BLaER1 treated with 17β-estradiol and CSF1 and Interleukin-3, amounts not matched to agents 10 nM and 100 nM (cell line): Measurements from ENCODE around the gene CD8A.

ENCODE experiments used
- H3K27ac ChIP-seq, 11 experiments: shearing (Covaris generic); formaldehyde crosslinking; 2 replicates each; pipeline ENCODE4 v1.8.1; 2022
- H3K27me3 ChIP-seq, 11 experiments: shearing (Covaris generic); formaldehyde crosslinking; 2 replicates each; pipeline ENCODE4 v1.8.1; 2022
- H3K36me3 ChIP-seq, 11 experiments: shearing (Covaris generic); formaldehyde crosslinking; 2 replicates each; pipeline ENCODE4 v1.8.1; 2022
- H3K4me1 ChIP-seq, 10 experiments: shearing (Covaris generic); formaldehyde crosslinking; 2 replicates each; pipeline ENCODE4 v1.8.1; 2022
- H3K4me2 ChIP-seq, 11 experiments: shearing (Covaris generic); formaldehyde crosslinking; 2 replicates each; pipeline ENCODE4 v1.8.1; 2022
- H3K4me3 ChIP-seq, 10 experiments: shearing (Covaris generic); formaldehyde crosslinking; 2 replicates each; pipeline ENCODE4 v1.8.1; 2022
- H3K9ac ChIP-seq, 11 experiments: shearing (Covaris generic); formaldehyde crosslinking; 2 replicates each; pipeline ENCODE4 v1.8.1; 2022
- H3K9me3 ChIP-seq, 11 experiments: shearing (Covaris generic); formaldehyde crosslinking; replicated peaks in 1 of 11; 2 replicates each; pipeline ENCODE4 v1.8.1; 2022
- H4K20me1 ChIP-seq, 11 experiments: shearing (Covaris generic); formaldehyde crosslinking; 2 replicates each; pipeline ENCODE4 v1.8.1; 2022
- Cebpa-rat ChIP-seq, 11 experiments: shearing (Covaris generic); IDR thresholded peaks; 2 replicates each; pipeline ENCODE4 v1.8.1; 2022

Gene CD8A

GRCh38 chr2:86831537-86831936 lies 40.8 kb upstream of the CD8A start:
- no peak overlapping the region for H3K4me3 ChIP-seq
- peaks cover under 1 to 11% (median 7%) of the 10 kb centered on the region in 11 experiments; a peak in 19 of 22 replicates for H3K27me3 ChIP-seq
- no peak for TF ChIP-seq Cebpa-rat (IDR thresholded peaks at IDR 0.05)
- no peaks in the 10 kb centered on the region for H3K36me3 ChIP-seq
- H3K4me2 ChIP-seq, result peak overlapping the region in 3 of 11 experiments; percentile 1 to 9 (median 4); a peak in 2 of 22 replicates
- H3K4me1 ChIP-seq, result peaks cover 0 to 10% (median 5%) of the 10 kb centered on the region in 10 experiments; a peak in 15 of 20 replicates
- no peak overlapping the region for H3K27ac ChIP-seq
- peak overlapping the region in 1 of 11 experiments; percentile 1; a peak in 1 of 22 replicates for H3K9ac ChIP-seq
- no peaks in the 10 kb centered on the region for H4K20me1 ChIP-seq
- H3K9me3 ChIP-seq, result no peaks in the 10 kb centered on the region

GRCh38 chr2:86826951-86827350 lies 36.2 kb upstream of the CD8A start:
- Histone ChIP-seq H3K4me2 (no peak overlapping the region), H3K27ac (no peak overlapping the region), H3K4me1 (peaks cover 13 to 23% (median 19%) of the 10 kb centered on the region in 10 experiments; a peak in 18 of 20 replicates), H3K36me3 (no peaks in the 10 kb centered on the region), H3K27me3 (peaks cover 19 to 43% (median 36%) of the 10 kb centered on the region in 11 experiments), H3K9me3 (peaks cover 5 to 16% (median 11%) of the 10 kb centered on the region in 11 experiments; a peak in 19 of 22 replicates), H3K4me3 (no peak overlapping the region), H3K9ac (no peak overlapping the region), H4K20me1 (peaks cover 0 to 17% (median 0%) of the 10 kb centered on the region in 11 experiments; a peak in 5 of 22 replicates)
- no peak for TF ChIP-seq Cebpa-rat (IDR thresholded peaks at IDR 0.05)

- peaks cover 19 to 43% (median 36%) of the 10 kb centered on the region in 11 experiments for H3K27me3 ChIP-seq
- TF ChIP-seq Cebpa-rat (IDR thresholded peaks at IDR 0.05), result no peak
- H3K4me3 ChIP-seq, result no peak overlapping the region
- peaks cover 0 to 17% (median 0%) of the 10 kb centered on the region in 11 experiments; a peak in 5 of 22 replicates for H4K20me1 ChIP-seq
- peak overlapping the region; percentile 31 to 90 (median 74); a peak in 21 of 22 replicates for H3K4me2 ChIP-seq
- H3K4me1 ChIP-seq, result peaks cover 13 to 23% (median 19%) of the 10 kb centered on the region in 10 experiments; a peak in 18 of 20 replicates
- H3K36me3 ChIP-seq, result no peaks in the 10 kb centered on the region
- peaks cover 5 to 23% (median 15%) of the 10 kb centered on the region in 11 experiments; a peak in 19 of 22 replicates for H3K9me3 ChIP-seq
- H3K9ac ChIP-seq, result no peak overlapping the region
- no peak overlapping the region for H3K27ac ChIP-seq
Observed at GRCh38 chr2:86825693-86826381, 35.1 kb upstream of the CD8A start.

- Histone ChIP-seq H3K9ac (no peak overlapping the region), H3K27ac (no peak overlapping the region), H3K4me2 (peak overlapping the region in 10 of 11 experiments; percentile 51 to 90 (median 78); a peak in 21 of 22 replicates), H4K20me1 (peaks cover 0 to 17% (median 0%) of the 10 kb centered on the region in 11 experiments; a peak in 5 of 22 replicates), H3K4me1 (peaks cover 13 to 23% (median 19%) of the 10 kb centered on the region in 10 experiments; a peak in 18 of 20 replicates), H3K4me3 (no peak overlapping the region), H3K36me3 (no peaks in the 10 kb centered on the region), H3K9me3 (peaks cover 5 to 23% (median 15%) of the 10 kb centered on the region in 11 experiments; a peak in 19 of 22 replicates), H3K27me3 (peaks cover 19 to 43% (median 36%) of the 10 kb centered on the region in 11 experiments)
- TF ChIP-seq Cebpa-rat (IDR thresholded peaks at IDR 0.05), result no peak
Observed at GRCh38 chr2:86825036-86825692, 34.5 kb upstream of the CD8A start.

GRCh38 chr2:86822668-86823345 lies 32.1 kb upstream of the CD8A start:
- Histone ChIP-seq H3K27ac (no peak overlapping the region), H3K4me3 (no peak overlapping the region), H4K20me1 (peaks cover 0 to 17% (median 0%) of the 10 kb centered on the region in 11 experiments; a peak in 5 of 22 replicates), H3K4me1 (peaks cover 13 to 23% (median 19%) of the 10 kb centered on the region in 10 experiments; a peak in 18 of 20 replicates), H3K4me2 (no peak overlapping the region), H3K9me3 (peaks cover 5 to 23% (median 15%) of the 10 kb centered on the region in 11 experiments; a peak in 19 of 22 replicates), H3K9ac (no peak overlapping the region), H3K27me3 (peaks cover 19 to 43% (median 36%) of the 10 kb centered on the region in 11 experiments), H3K36me3 (no peaks in the 10 kb centered on the region)
- no peak for TF ChIP-seq Cebpa-rat (IDR thresholded peaks at IDR 0.05)

GRCh38 chr2:86821842-86822241 lies 31.1 kb upstream of the CD8A start:
- Histone ChIP-seq H4K20me1 (peaks cover 0 to 17% (median 0%) of the 10 kb centered on the region in 11 experiments; a peak in 5 of 22 replicates), H3K9me3 (peaks cover 5 to 23% (median 15%) of the 10 kb centered on the region in 11 experiments; a peak in 19 of 22 replicates), H3K27me3 (peaks cover 19 to 36% (median 31%) of the 10 kb centered on the region in 11 experiments), H3K27ac (no peak overlapping the region), H3K4me1 (peaks cover 13 to 23% (median 19%) of the 10 kb centered on the region in 10 experiments; a peak in 18 of 20 replicates), H3K9ac (no peak overlapping the region), H3K36me3 (no peaks in the 10 kb centered on the region), H3K4me2 (0 out of 22 replicates have a peak overlapping the region, but pooled peaks of 1 of the 11 experiments have one; percentile 40), H3K4me3 (no peak overlapping the region)
- no peak for TF ChIP-seq Cebpa-rat (IDR thresholded peaks at IDR 0.05)

- H3K4me2 ChIP-seq, result peak overlapping the region in 3 of 11 experiments; percentile 0 to 40 (median 3); a peak in 2 of 22 replicates
- no peak overlapping the region for H3K9ac ChIP-seq
- TF ChIP-seq Cebpa-rat (IDR thresholded peaks at IDR 0.05), result no peak
Observed at GRCh38 chr2:86821306-86821705, 30.6 kb upstream of the CD8A start.

GRCh38 chr2:86818957-86819356 lies 28.2 kb upstream of the CD8A start:
- no peaks in the 10 kb centered on the region for H3K36me3 ChIP-seq
- no peak overlapping the region for H3K27ac ChIP-seq
- H3K4me1 ChIP-seq, result 0 out of 20 replicates have a peak, but pooled peaks cover 0 to 4% (median 0%) of the 10 kb centered on the region in 10 experiments
- no peak overlapping the region for H3K4me3 ChIP-seq
- no peak overlapping the region for H3K9ac ChIP-seq
- peaks cover 5 to 23% (median 15%) of the 10 kb centered on the region in 11 experiments; a peak in 19 of 22 replicates for H3K9me3 ChIP-seq
- H3K27me3 ChIP-seq, result peaks cover 0 to 7% (median 2%) of the 10 kb centered on the region in 11 experiments; a peak in 14 of 22 replicates
- H3K4me2 ChIP-seq, result no peak overlapping the region
- TF ChIP-seq Cebpa-rat (IDR thresholded peaks at IDR 0.05), result no peak
- H4K20me1 ChIP-seq, result 0 out of 22 replicates have a peak, but pooled peaks cover 0 to 2% (median 0%) of the 10 kb centered on the region in 11 experiments

More at GRCh38 chr2:86821306-86821705, 30.6 kb upstream of the CD8A start:
- Histone ChIP-seq H3K4me3 (no peak overlapping the region), H3K27ac (no peak overlapping the region), H3K9me3 (peaks cover 5 to 23% (median 15%) of the 10 kb centered on the region in 11 experiments; a peak in 19 of 22 replicates), H3K36me3 (no peaks in the 10 kb centered on the region), H3K27me3 (peaks cover 15 to 31% (median 26%) of the 10 kb centered on the region in 11 experiments), H3K4me1 (peaks cover 13 to 20% (median 16%) of the 10 kb centered on the region in 10 experiments; a peak in 18 of 20 replicates), H4K20me1 (peaks cover 0 to 16% (median 0%) of the 10 kb centered on the region in 11 experiments; a peak in 5 of 22 replicates)
